SK-N-SH (cell line): Measurements from ENCODE around the gene TTLL1. TPM values are rescaled to one million over a fixed set of nuclear protein-coding genes. Genes with fewer than 3 reads are reported as not detected.
A peak's percentile ranks its signal among the peaks of the same experiment; 100 is the strongest.

Experiments used
- CTCF ChIA-PET: fragments of 300-600, 350-600 bp; formaldehyde crosslinking; extraction: SDS; loops from one replicate; lab custom pipeline; 2021; lab: Yijun Ruan, JAX
- POLR2A ChIA-PET: fragments of 350-600 bp; sonication (Branson Sonifier 250); formaldehyde crosslinking; extraction: SDS; loops from one replicate; lab custom pipeline; 2020; ENCODE audit warnings: antibody characterized with exemption, inconsistent platforms; lab: Yijun Ruan, JAX
- DNase-seq: peaks from one replicate; pipeline ENCODE4 v3.0.0; 2012
- H2AFZ ChIP-seq: fragments of 200-600 bp; sonication (generic); 2 replicates; pipeline ENCODE4 v1.8.1; 2016; ENCODE audit warnings: antibody characterized with exemption, mild to moderate bottlenecking, low read depth
- H3F3A ChIP-seq: fragments of 200-600 bp; sonication (generic); replicated peaks from 2 replicates; pipeline ENCODE3; 2016; ENCODE audit warnings: antibody characterized with exemption, mild to moderate bottlenecking; ENCODE audit not compliant: insufficient read depth
- H3K27ac ChIP-seq, 2 experiments: fragments of 200-500 bp in 1 of 2; fragments of 200-600 bp in 1 of 2; sonication (Bioruptor generic) in 1 of 2; sonication (generic), shearing (Covaris generic) in 1 of 2; 2 replicates each; pipeline versions ENCODE4 v1.5.1 to v1.6.1; 2014 to 2016; ENCODE audit warnings: low read depth in 2 of 2, inconsistent platforms in 1 of 2, low read length in 1 of 2, mild to moderate bottlenecking in 1 of 2, mixed read lengths in 1 of 2
- H3K27me3 ChIP-seq: fragments of 200-600 bp; sonication (generic), shearing (Covaris generic); 2 replicates; pipeline ENCODE4 v1.6.1; 2016; ENCODE audit warnings: mixed run types; ENCODE audit not compliant: insufficient read depth
- H3K36me3 ChIP-seq, 2 experiments: fragments of 200-500 bp in 1 of 2; fragments of 200-600 bp in 1 of 2; sonication (Bioruptor generic) in 1 of 2; sonication (generic) in 1 of 2; replicated peaks in 1 of 2; 2 replicates each; pipeline versions ENCODE3 to v1.5.1; 2014 to 2016; ENCODE audit warnings: low read length in 1 of 2, mild to moderate bottlenecking in 1 of 2; ENCODE audit not compliant: insufficient read depth in 2 of 2, control insufficient read depth in 1 of 2
- H3K4me1 ChIP-seq, 2 experiments: fragments of 200-500 bp in 1 of 2; fragments of 200-600 bp in 1 of 2; sonication (Bioruptor generic) in 1 of 2; sonication (generic), shearing (Covaris generic) in 1 of 2; 2 replicates each; pipeline versions ENCODE4 v1.5.1 to v1.6.1; 2014 to 2016; ENCODE audit warnings: low read depth in 1 of 2, low read length in 1 of 2, mixed run types in 1 of 2; ENCODE audit not compliant: insufficient read depth in 2 of 2, control insufficient read depth in 1 of 2
- H3K4me2 ChIP-seq: fragments of 200-600 bp; sonication (generic), shearing (Covaris generic); 2 replicates; pipeline ENCODE4 v1.6.1; 2017; ENCODE audit warnings: mixed run types
- H3K4me3 ChIP-seq, 2 experiments: fragments of 200-500 bp in 1 of 2; fragments of 200-600 bp in 1 of 2; sonication (Bioruptor generic) in 1 of 2; sonication (generic), shearing (Covaris generic) in 1 of 2; 2 replicates each; pipeline versions ENCODE4 v1.5.1 to v1.8.1; 2014 to 2016; ENCODE audit warnings: low read depth in 2 of 2, inconsistent platforms in 1 of 2, low read length in 1 of 2, mild to moderate bottlenecking in 1 of 2, mixed read lengths in 1 of 2, moderate library complexity in 1 of 2
- H3K79me2 ChIP-seq: fragments of 200-600 bp; sonication (generic); 2 replicates; pipeline ENCODE4 v1.8.1; 2017; ENCODE audit warnings: mild to moderate bottlenecking; ENCODE audit not compliant: insufficient read depth
- H3K9ac ChIP-seq: fragments of 200-600 bp; sonication (generic); 2 replicates; pipeline ENCODE4 v1.6.1; 2017; ENCODE audit warnings: mixed run types
- H3K9me2 ChIP-seq: fragments of 200-600 bp; sonication (generic); 2 replicates; pipeline ENCODE4 v1.6.1; 2017; ENCODE audit warnings: mixed run types
- H3K9me3 ChIP-seq: fragments of 200-600 bp; sonication (generic); 2 replicates; pipeline ENCODE4 v1.6.1; 2017; ENCODE audit warnings: mixed run types, mild to moderate bottlenecking, moderate library complexity
- H4K20me1 ChIP-seq: fragments of 200-600 bp; sonication (generic); 2 replicates; pipeline ENCODE4 v1.6.1; 2017; ENCODE audit warnings: mild to moderate bottlenecking, mixed run types; ENCODE audit not compliant: insufficient read depth
- EZH2phosphoT487 ChIP-seq: fragments of 200-600 bp; sonication (generic); IDR thresholded peaks from 2 replicates; pipeline ENCODE4 v1.6.1; 2017; ENCODE audit warnings: low read depth, mixed run types, mild to moderate bottlenecking, antibody characterized with exemption, moderate library complexity, borderline replicate concordance
- FOXM1 ChIP-seq: IDR thresholded peaks from 2 replicates; pipeline ENCODE4 v1.4.0; 2012; ENCODE audit warnings: low read depth, mild to moderate bottlenecking
- MAX ChIP-seq: IDR thresholded peaks from 2 replicates; pipeline ENCODE4 v1.4.0; 2012; ENCODE audit warnings: low read depth
- MXI1 ChIP-seq: IDR thresholded peaks from 2 replicates; pipeline ENCODE4 v1.6.1; 2012; ENCODE audit warnings: mild to moderate bottlenecking, low read depth, low read length, improper control_type of control experiment
- RAD21 ChIP-seq: IDR thresholded peaks from 2 replicates; pipeline ENCODE4 v1.6.1; 2012; ENCODE audit warnings: mild to moderate bottlenecking, low read length
- REST ChIP-seq: IDR thresholded peaks from 2 replicates; pipeline ENCODE4 v1.6.1; 2012; ENCODE audit warnings: mild to moderate bottlenecking, low read depth, low read length, moderate library complexity
- RFX5 ChIP-seq: IDR thresholded peaks from 2 replicates; pipeline ENCODE4 v1.6.1; 2012; ENCODE audit warnings: mild to moderate bottlenecking, improper control_type of control experiment, low read length
- SMC3 ChIP-seq: IDR thresholded peaks from 2 replicates; pipeline ENCODE4 v1.6.1; 2012; ENCODE audit warnings: low read depth, low read length, improper control_type of control experiment
- USF1 ChIP-seq: IDR thresholded peaks from 2 replicates; pipeline ENCODE4 v1.4.0; 2012; ENCODE audit warnings: low read depth, borderline replicate concordance
- YY1 ChIP-seq: IDR thresholded peaks from 2 replicates; pipeline ENCODE4 v1.4.0; 2012; ENCODE audit warnings: low read depth, mild to moderate bottlenecking
- ZBTB33 ChIP-seq: IDR thresholded peaks from 2 replicates; pipeline ENCODE4 v1.4.0; 2012; ENCODE audit warnings: low read depth, borderline replicate concordance
- WGBS: methylation state at CpG from one replicate; pipeline ENCODE4 v1.1.6; 2017; ENCODE audit warnings: low lambda C conversion rate; 5-methylcytosine and 5-hydroxymethylcytosine counted together
- polyA plus RNA-seq, 3 experiments: library from polyadenylated mRNA; depleted of rRNA; stranded (reverse); fragments of >200 nt; gene quantifications; 2 replicates each; pipeline ENCODE4 v1.2.3, GENCODE V29; 2012

The TTLL1 gene
- polyA plus RNA-seq, 1 of the 3 experiments (the other 2 are of a cell fraction), result 14.0 TPM

GRCh38 chr22:43053176-43053575, 36.0 kb downstream of the TTLL1 start:
- TF ChIP-seq RAD21, result peak; percentile 11; the same call in 1 of the 2 replicates
- TF ChIP-seq EZH2phosphoT487, result no peak
- TF ChIP-seq, all 33 proteins: peak for 1
- Histone ChIP-seq H3K27ac (no peak overlapping the region), H3F3A (no peaks in the 10 kb centered on the region), H3K4me2 (no peak overlapping the region), H4K20me1 (no peaks in the 10 kb centered on the region), H3K4me1 (no peaks in the 10 kb centered on the region), H3K4me3 (no peak overlapping the region), H3K9ac (no peak overlapping the region), H3K27me3 (no peaks in the 10 kb centered on the region), H3K9me2 (no peaks in the 10 kb centered on the region), H3K36me3 (no peaks in the 10 kb centered on the region), H2AFZ (no peak overlapping the region), H3K9me3 (no peaks in the 10 kb centered on the region), H3K79me2 (no peaks in the 10 kb centered on the region)
- WGBS, result no CpG with 5 or more reads among the region's 7 CpGs
- POLR2A ChIA-PET, result no interaction called here
- CTCF ChIA-PET, result no interaction called here
- peak; percentile 31 for DNase-seq

GRCh38 chr22:43050995-43051394, 38.2 kb downstream of the TTLL1 start:
- no peaks in the 10 kb centered on the region for H3K9me3 ChIP-seq
- H4K20me1 ChIP-seq, result no peaks in the 10 kb centered on the region
- H3K9me2 ChIP-seq, result no peaks in the 10 kb centered on the region
- no peak overlapping the region for H3K9ac ChIP-seq
- no peak overlapping the region for H3K27ac ChIP-seq
- no peak overlapping the region for H3K4me3 ChIP-seq
- no peaks in the 10 kb centered on the region for H3K4me1 ChIP-seq
- WGBS, result 91% methylated on average over 7 of the region's 10 CpGs
- no peak for DNase-seq
- ChIA-PET POLR2A (no interaction called here), CTCF (no interaction called here)
- no peak overlapping the region for H2AFZ ChIP-seq
- H3F3A ChIP-seq, result no peaks in the 10 kb centered on the region
- H3K4me2 ChIP-seq, result no peak overlapping the region
- H3K79me2 ChIP-seq, result no peaks in the 10 kb centered on the region
- no peaks in the 10 kb centered on the region for H3K36me3 ChIP-seq
- no peaks in the 10 kb centered on the region for H3K27me3 ChIP-seq
- TF ChIP-seq SMC3 (no peak), MXI1 (no peak), USF1 (no peak), MAX (no peak), ZBTB33 (no peak), YY1 (no peak)

- Histone ChIP-seq H3K79me2 (no peaks in the 10 kb centered on the region), H3K27me3 (no peaks in the 10 kb centered on the region), H3K36me3 (no peaks in the 10 kb centered on the region), H4K20me1 (no peaks in the 10 kb centered on the region), H3K4me2 (no peak overlapping the region), H3K9ac (no peak overlapping the region), H3K4me1 (no peaks in the 10 kb centered on the region; a peak in 1 of 4 replicates), H3K27ac (no peak overlapping the region), H2AFZ (no peak overlapping the region), H3F3A (no peaks in the 10 kb centered on the region), H3K9me3 (no peaks in the 10 kb centered on the region), H3K4me3 (no peak overlapping the region), H3K9me2 (no peaks in the 10 kb centered on the region)
- TF ChIP-seq FOXM1 (no peak), RFX5 (no peak), EZH2phosphoT487 (no peak), SMC3 (no peak), REST (no peak)
- ChIA-PET POLR2A (no interaction called here), CTCF (interaction anchor here (1.4 kb wide), 2 partner anchors 13 to 14 kb away, joined by 4 to 5 read pairs; no protein-coding TSS in a partner anchor)
- DNase-seq, result no peak
- WGBS, result 100% methylated on average over 1 of the region's 7 CpGs
Measured at GRCh38 chr22:43047605-43048004, 41.6 kb downstream of the TTLL1 start.
